ENCODE results near the gene CTNNA2. TPM values are rescaled to one million over a fixed set of nuclear protein-coding genes. Genes with fewer than 3 reads are reported as not detected.

Gene CTNNA2
- total RNA-seq, 1 experiment from 2014 or later: 5.5 TPM

- H3K27ac Mint-ChIP-seq: no peak overlapping the region
- Histone ChIP-seq H3K4ac (ENCODE audit: low read depth, low read length) (no peak overlapping the region), H4K5ac (ENCODE audit: insufficient read length, low read depth, low read length) (no peak overlapping the region), H3K23me2 (ENCODE audit: insufficient read length, low read depth, low read length, poor library complexity, severe bottlenecking) (no peaks in the 10 kb centered on the region), H3K27me3 (ENCODE audit: insufficient read depth, low read length) (0 out of 2 replicates have a peak, but pooled peaks cover 2% of the 10 kb centered on the region), H3K9ac (ENCODE audit: extremely low read depth, insufficient read length, low read length) (no peak overlapping the region), H4K91ac (ENCODE audit: insufficient read length, low read depth, low read length) (no peak overlapping the region), H3K18ac (ENCODE audit: insufficient read length, low read depth, low read length) (no peak overlapping the region), H2BK120ac (ENCODE audit: low read depth, low read length, poor library complexity, severe bottlenecking) (no peak overlapping the region), H2AK5ac (ENCODE audit: insufficient read length, low read length) (no peak overlapping the region), H2BK5ac (ENCODE audit: insufficient read length, low read length) (no peak overlapping the region), H2BK15ac (ENCODE audit: low read depth, low read length) (no peak overlapping the region), H3K27ac (ENCODE audit: insufficient read length, low read depth, low read length) (no peak overlapping the region), H4K20me1 (ENCODE audit: control insufficient read depth, insufficient read depth, insufficient read length) (no peaks in the 10 kb centered on the region), H3K79me2 (ENCODE audit: insufficient read depth, low read length) (no peaks in the 10 kb centered on the region), H3K9me3 (ENCODE audit: control insufficient read depth, low read depth, low read length) (no peaks in the 10 kb centered on the region), H4K8ac (replicated peaks; ENCODE audit: insufficient read length, low read depth, low read length) (no peak overlapping the region), H2BK20ac (ENCODE audit: low read depth, low read length, poor library complexity, severe bottlenecking) (no peak overlapping the region), H3K4me1 (ENCODE audit: insufficient read depth, low read length) (no peaks in the 10 kb centered on the region), H2AFZ (ENCODE audit: low read length) (no peak overlapping the region), H2BK12ac (ENCODE audit: insufficient read length, low read depth, low read length) (no peak overlapping the region), H3K23ac (ENCODE audit: insufficient read length, low read depth, low read length) (no peak overlapping the region), H3K56ac (ENCODE audit: insufficient read length, low read depth, low read length) (no peak overlapping the region), H3K79me1 (ENCODE audit: insufficient read depth, low read depth, low read length, poor library complexity, severe bottlenecking) (no peaks in the 10 kb centered on the region), H3K4me2 (ENCODE audit: insufficient read depth, insufficient read length, low read length) (no peak overlapping the region), H3T11ph (ENCODE audit: low read length) (no peak overlapping the region), H3K14ac (ENCODE audit: insufficient read depth, low read length) (no peak overlapping the region)
- H3K36me3 Mint-ChIP-seq (ENCODE audit: insufficient read depth in 1 of 3, low read depth in 3 of 3): no peaks in the 10 kb centered on the region; a peak in 1 of 7 replicates
- no peaks in the 10 kb centered on the region for H3K27me3 Mint-ChIP-seq (ENCODE audit: low read depth)
- peaks cover 5% of the 10 kb centered on the region in 2 experiments; a peak in 3 of 4 replicates for H3K4me1 Mint-ChIP-seq
- H3K4me3 Mint-ChIP-seq: no peak overlapping the region
- no peak for TF ChIP-seq CTCF (conservative IDR thresholded peaks at IDR 0.05)
- DNase-seq: no peak
- WGBS (ENCODE audit: extremely low coverage, insufficient read length, low lambda C conversion rate): no CpG with 5 or more reads among the region's 5 CpGs
- H3K9me3 Mint-ChIP-seq: no peaks in the 10 kb centered on the region
Observed at GRCh38 chr2:80437959-80438358, 925.1 kb downstream of the CTNNA2 start.

Measured in H9 (cell line).